Body of pancreas (tissue), 4 donors: ENCODE measurements around the gene CRTAP. TPM values are rescaled to one million over a fixed set of nuclear protein-coding genes. Genes with fewer than 3 reads are reported as not detected.
"Not testable (repeated sequence)": the region's sequence is repeated elsewhere in the genome, so short reads cannot be mapped to it uniquely, and the experiment has no call there.

ENCODE experiments used
- ATAC-seq: fragments of 150-250 bp; one replicate; pipeline ENCODE4 v1.9.1; 2016
- DNase-seq, 4 donors: peaks; one replicate each; pipeline ENCODE4 v3.0.0-alpha.2; 2019
- H3K27ac ChIP-seq, 4 donors: fragments of 200-600 bp; sonication (generic); 1 replicate in 3 of 4; 2 replicates in 1 of 4; pipeline versions ENCODE4 v1.5.1 to v1.6.1; 2016 to 2019; ENCODE audit warnings: mild to moderate bottlenecking in 1 of 4, mixed read lengths in 1 of 4, moderate library complexity in 1 of 4
- H3K27me3 ChIP-seq, 2 donors: fragments of 200-600 bp; sonication (generic); one replicate each; pipeline ENCODE4 v1.6.0; 2016; ENCODE audit warnings: mild to moderate bottlenecking in 1 of 2
- H3K36me3 ChIP-seq, 2 donors: fragments of 200-600 bp; sonication (generic); replicated peaks in 1 of 2; 2 replicates each; pipeline ENCODE4 v1.5.1; 2016; ENCODE audit warnings: low read depth in 2 of 2; ENCODE audit not compliant: insufficient read depth in 1 of 2
- H3K4me1 ChIP-seq: fragments of 200-600 bp; sonication (generic); one replicate; pipeline ENCODE4 v1.6.0; 2016
- H3K4me3 ChIP-seq, 2 donors: fragments of 200-600 bp; sonication (generic); 1 replicate in 1 of 2; 2 replicates in 1 of 2; pipeline ENCODE4 v1.5.1; 2016 to 2019
- H3K9me3 ChIP-seq, 3 donors: fragments of 200-600 bp; sonication (generic); 1 replicate in 2 of 3; 2 replicates in 1 of 3; pipeline ENCODE4 v1.5.1; 2016
- CTCF ChIP-seq, 7 experiments: fragments of 450-650 bp in 4 of 7; fragments of 200-600 bp in 3 of 7; sonication (generic) in 3 of 7; IDR thresholded peaks; one replicate each; pipeline ENCODE4 v1.5.1; 2016 to 2019; ENCODE audit warnings: antibody characterized with exemption in 7 of 7
- POLR2A ChIP-seq, 3 donors: fragments of 450-650 bp; IDR thresholded peaks; one replicate each; pipeline ENCODE4 v1.6.1; 2016; ENCODE audit warnings: antibody characterized with exemption in 3 of 3, mild to moderate bottlenecking in 2 of 3
- WGBS, 2 donors: methylation state at CpG; one replicate each; pipeline ENCODE4 v1.1.5; 2017; 5-methylcytosine and 5-hydroxymethylcytosine counted together
- intact Hi-C: fragments of 100-400 bp; cut with DNase I; formaldehyde crosslinking; loops from one replicate; pipeline ENCODE4 v1.15.1; 2023
- total RNA-seq, 2 donors: library from RNA; depleted of rRNA; stranded (reverse); fragments of >200 nt; gene quantifications; one replicate each; pipeline ENCODE4 v1.1.0, GENCODE V29; 2016

CRTAP gene
- total RNA-seq, 2 donors from 2014 or later: 30.0 to 101 TPM

- Histone ChIP-seq H3K27me3 (no peaks in the 10 kb centered on the region), H3K4me1 (no peaks in the 10 kb centered on the region), H3K27ac (no peak overlapping the region), H3K9me3 (no peaks in the 10 kb centered on the region), H3K36me3 (no peaks in the 10 kb centered on the region), H3K4me3 (no peak overlapping the region)
- WGBS, 2 donors: 67 to 79% methylated on average over 4 of the region's 4 CpGs
- ATAC-seq (no peak), DNase-seq (no peak)
- intact Hi-C loops: no loop called here
- no peak for TF ChIP-seq POLR2A (IDR thresholded peaks at IDR 0.05)
- no peak for TF ChIP-seq CTCF (IDR thresholded peaks at IDR 0.05)
Measured at GRCh38 chr3:33173672-33174071, 59.9 kb downstream of the CRTAP start.

- TF ChIP-seq CTCF (IDR thresholded peaks at IDR 0.05): no peak
- TF ChIP-seq POLR2A (IDR thresholded peaks at IDR 0.05): no peak
- ATAC-seq (no peak), DNase-seq (no peak)
- no peaks in the 10 kb centered on the region for H3K27me3 ChIP-seq
- no peak overlapping the region for H3K27ac ChIP-seq
- 52 to 63% methylated on average over 4 of the region's 4 CpGs for WGBS, 2 donors
- H3K36me3 ChIP-seq: no peaks in the 10 kb centered on the region
- no peak overlapping the region for H3K4me3 ChIP-seq
- H3K4me1 ChIP-seq: no peaks in the 10 kb centered on the region
- no peaks in the 10 kb centered on the region for H3K9me3 ChIP-seq
- intact Hi-C loops: no loop called here
Measured at GRCh38 chr3:33174095-33174494, 60.3 kb downstream of the CRTAP start.

- ATAC-seq: no peak
- no peak for DNase-seq
- Histone ChIP-seq H3K36me3 (no peaks in the 10 kb centered on the region), H3K9me3 (no peaks in the 10 kb centered on the region), H3K27ac (no peak overlapping the region), H3K4me1 (no peaks in the 10 kb centered on the region), H3K27me3 (no peaks in the 10 kb centered on the region), H3K4me3 (no peak overlapping the region)
- intact Hi-C loops: no loop called here
- whole genome bisulfite sequencing, 2 donors: 74 to 89% methylated on average over 13 to 19 of the region's 19 CpGs
- TF ChIP-seq CTCF (IDR thresholded peaks at IDR 0.05): no peak
- no peak for TF ChIP-seq POLR2A (IDR thresholded peaks at IDR 0.05)
Measured at GRCh38 chr3:33174711-33175414, 61.0 kb downstream of the CRTAP start.

GRCh38 chr3:33179132-33179531, 65.3 kb downstream of the CRTAP start:
- Histone ChIP-seq H3K4me3 (no peak overlapping the region), H3K9me3 (no peaks in the 10 kb centered on the region), H3K36me3 (no peaks in the 10 kb centered on the region), H3K4me1 (no peaks in the 10 kb centered on the region), H3K27me3 (no peaks in the 10 kb centered on the region), H3K27ac (no peak overlapping the region)
- no peak for ATAC-seq
- no peak for DNase-seq
- WGBS, 2 donors: 64 to 86% methylated on average over 1 of the region's 1 CpG
- intact Hi-C loops: no loop called here
- TF ChIP-seq POLR2A (IDR thresholded peaks at IDR 0.05) (no peak), CTCF (IDR thresholded peaks at IDR 0.05) (no peak)

GRCh38 chr3:33181229-33181628, 67.4 kb downstream of the CRTAP start:
- Histone ChIP-seq H3K9me3 (no peaks in the 10 kb centered on the region), H3K4me1 (no peaks in the 10 kb centered on the region), H3K27ac (no peak overlapping the region), H3K36me3 (no peaks in the 10 kb centered on the region), H3K4me3 (no peak overlapping the region), H3K27me3 (no peaks in the 10 kb centered on the region)
- intact Hi-C loops: no loop called here
- DNase-seq: no peak
- no peak for ATAC-seq
- TF ChIP-seq CTCF (IDR thresholded peaks at IDR 0.05) (no peak), POLR2A (IDR thresholded peaks at IDR 0.05) (no peak)
- 74 to 78% methylated on average over 5 of the region's 5 CpGs for WGBS, 2 donors

- H3K9me3 ChIP-seq, H3K27me3 ChIP-seq, H3K36me3 ChIP-seq, H3K27ac ChIP-seq, DNase-seq, intact Hi-C loops, ATAC-seq, H3K4me3 ChIP-seq, H3K4me1 ChIP-seq: not testable (repeated sequence)
- WGBS, 2 donors: 90 to 93% methylated on average over 1 of the region's 1 CpG
Measured at GRCh38 chr3:33181641-33182040, 67.8 kb downstream of the CRTAP start.
